ENCODE results near the gene SBF2.

The SBF2 gene

DNA sequence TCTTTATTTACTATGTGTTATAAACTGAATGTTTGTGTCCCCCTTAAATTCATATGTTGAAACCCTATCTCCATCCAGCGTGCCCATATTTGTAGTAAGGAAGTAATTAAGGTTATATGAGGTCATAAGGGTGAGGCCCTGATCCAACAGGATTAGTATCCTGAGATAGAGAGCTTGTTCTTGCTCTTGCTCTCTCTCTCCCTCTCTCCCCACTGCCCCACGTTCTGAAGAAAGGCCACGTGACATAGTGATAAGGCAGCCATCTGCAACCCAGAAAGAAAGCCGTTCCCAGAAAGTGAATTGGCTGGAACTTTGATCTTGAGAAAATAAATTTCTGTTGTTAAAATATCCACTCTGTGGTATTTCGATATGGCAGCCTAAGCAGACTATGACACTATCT, 417.7 kb downstream of the SBF2 start:
- no peak for DNase-seq

DNA sequence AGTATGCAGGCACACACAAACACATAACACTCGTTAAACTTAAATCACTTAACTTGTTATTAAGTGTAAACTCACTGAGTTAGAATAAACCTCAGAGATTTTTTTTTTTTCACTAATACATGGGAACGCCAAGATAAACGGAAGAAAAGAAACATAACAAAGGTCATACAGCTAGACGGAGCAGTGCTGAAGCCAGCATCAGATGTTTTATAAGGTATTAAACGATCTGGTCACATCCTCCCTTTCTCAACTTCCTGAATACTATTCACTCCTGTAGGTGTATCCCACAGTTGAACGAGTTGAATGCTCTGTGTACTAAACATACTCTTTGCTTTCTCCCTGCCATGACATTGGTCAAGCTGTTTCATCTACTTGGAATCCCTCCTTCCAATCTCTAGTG, 418.2 kb downstream of the SBF2 start:
- DNase-seq: no peak

DNA sequence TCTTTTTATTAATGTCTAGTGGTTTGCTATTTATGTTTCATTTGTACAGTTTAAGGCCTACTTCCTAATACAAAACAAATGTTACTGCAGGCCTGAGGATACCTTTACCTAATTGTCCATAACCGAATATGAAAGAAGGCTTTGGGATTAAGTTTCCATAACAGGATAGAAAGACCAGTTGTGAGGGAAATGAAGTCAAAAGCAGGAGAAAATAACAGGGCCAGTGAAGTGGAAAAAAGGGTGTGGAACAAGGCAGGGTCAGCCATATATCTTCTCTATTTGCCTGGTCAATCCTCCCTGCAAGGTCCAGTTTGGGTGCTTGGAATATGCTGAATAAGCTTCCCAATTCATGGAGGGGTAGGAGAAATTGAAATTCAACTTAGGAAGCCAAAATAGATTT, 418.6 kb downstream of the SBF2 start:
- DNase-seq: no peak

DNA sequence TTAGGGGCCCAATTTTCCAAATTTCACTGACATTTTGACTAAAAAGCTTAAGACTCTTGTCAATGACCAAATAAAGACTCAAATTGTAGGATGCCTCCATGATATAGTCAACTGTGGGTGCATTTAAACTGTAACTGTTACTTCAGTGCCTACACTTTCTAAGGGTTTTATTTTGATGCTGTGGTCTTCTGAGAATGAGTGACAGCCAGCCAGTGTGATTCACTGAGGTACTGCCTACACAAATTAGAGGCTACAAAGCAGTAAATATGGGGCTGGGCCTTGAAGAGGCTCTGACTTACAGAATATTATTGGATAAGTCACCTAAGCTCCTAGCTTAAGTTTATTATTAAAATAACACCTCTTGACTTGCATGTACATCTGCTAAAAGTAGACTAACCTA, 419.6 kb downstream of the SBF2 start:
- DNase-seq: no peak

DNA sequence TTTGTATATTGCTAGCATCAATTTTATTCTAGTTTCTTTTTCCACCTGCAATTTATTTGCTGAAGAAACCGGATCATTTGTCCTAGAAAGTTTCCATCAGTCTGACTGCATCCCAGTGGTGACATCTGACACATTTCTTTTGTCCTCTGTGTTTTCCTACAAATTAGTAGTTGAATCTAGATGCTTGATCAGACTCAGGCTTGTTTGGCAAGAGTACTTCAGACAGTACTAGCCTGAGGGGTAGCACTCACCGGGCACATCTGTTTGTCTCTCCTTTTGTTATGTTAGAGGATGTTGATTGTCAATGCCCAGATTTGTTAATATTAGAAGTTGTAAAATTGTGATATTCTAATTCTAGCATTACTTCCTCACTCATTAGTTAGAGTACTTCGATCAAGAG, 425.4 kb downstream of the SBF2 start:
- no peak for DNase-seq

DNA sequence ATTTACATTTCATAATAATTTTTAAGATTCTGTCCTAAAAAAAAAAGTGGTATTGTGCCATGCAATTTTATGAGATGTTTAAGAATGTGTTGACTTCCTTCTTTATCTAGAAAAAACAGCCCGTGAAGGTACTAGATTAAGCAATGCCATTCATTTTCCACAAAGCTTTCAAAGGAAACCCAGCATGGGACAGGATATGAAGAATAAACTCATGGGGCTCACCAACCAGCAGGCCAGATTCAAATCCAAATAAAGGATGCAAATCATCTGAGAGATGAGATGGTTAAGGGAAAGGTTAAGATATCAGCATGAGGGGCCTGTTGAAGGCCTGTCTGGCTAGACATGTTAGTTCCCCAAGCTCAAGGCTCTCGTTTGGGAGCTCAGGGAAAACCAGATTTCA, 431.0 kb downstream of the SBF2 start:
- no peak for DNase-seq

DNA sequence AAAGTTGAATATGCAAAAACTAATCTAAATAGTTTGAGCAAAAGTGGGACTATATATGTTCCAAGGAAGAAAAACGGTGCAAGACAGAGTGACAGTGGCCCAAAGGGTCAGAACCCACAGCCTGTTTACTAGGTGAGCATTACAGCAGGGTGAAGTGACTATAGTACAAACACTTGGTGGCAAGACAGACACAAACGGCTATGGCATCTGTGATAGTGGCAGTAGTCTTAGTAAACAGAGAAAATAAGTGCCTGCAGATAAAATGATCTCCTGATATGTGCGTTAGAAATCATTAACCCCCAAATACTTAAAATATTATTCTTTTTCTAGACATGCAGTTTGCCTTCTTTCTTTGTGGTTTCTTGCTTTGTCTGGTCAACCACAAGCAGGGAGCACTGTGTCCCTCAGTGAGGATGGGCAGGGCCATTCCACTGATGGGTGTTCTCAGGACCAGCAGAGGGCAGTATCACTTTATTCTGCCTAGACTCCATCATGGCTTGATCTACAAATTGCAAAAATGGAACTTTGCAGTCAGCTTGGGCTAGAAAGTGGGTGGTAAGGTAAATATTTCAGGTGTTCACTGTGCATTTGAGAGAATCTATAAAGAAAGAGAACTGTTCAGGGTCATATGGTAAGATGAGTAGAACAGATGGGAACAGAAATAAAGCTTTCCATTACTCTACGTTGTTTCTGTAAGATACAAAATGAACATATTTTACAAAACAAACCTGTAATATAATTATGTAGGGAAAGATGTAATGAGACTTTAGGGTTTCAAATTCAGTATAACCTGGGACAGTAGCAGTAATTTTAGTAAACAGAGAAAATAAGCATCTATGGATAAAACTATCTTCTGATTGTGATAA, 431.9 kb downstream of the SBF2 start:
- DNase-seq: peak; percentile 30 to 49

DNA sequence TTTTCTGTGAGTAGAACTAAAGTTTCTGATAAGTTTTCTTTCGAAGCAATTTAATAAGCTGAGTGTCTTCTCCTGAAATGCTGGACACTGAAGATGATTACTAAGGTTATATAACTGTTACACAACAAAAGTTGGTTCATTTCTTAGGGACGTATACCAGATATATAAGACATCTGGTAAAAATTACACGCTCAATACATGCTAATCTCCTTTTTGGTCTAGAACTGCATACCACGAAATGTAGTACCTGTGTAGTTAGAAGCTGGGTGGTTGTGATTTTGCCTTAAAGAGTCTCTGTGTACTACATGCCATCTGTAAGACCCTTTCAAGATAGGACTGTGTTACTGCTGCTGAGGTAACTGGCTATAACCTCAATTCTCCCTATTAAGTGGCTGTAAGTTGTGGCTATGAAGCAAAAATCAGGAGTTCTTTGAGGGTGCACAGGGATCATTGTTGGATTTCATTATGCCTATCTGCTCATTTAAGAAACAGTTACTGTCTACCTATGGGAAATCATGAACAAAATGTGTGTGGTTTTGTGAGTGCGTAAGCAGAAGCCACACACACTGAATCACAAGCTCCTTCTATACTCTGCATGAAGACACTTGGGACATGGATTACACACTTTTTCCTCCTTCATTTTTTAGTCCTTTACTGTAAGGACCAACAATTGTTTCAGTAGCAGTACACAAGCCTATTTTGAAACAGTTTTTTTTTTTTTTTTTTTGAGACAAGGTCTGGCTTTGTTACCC, 434.3 kb downstream of the SBF2 start:
- no peak for DNase-seq

DNA sequence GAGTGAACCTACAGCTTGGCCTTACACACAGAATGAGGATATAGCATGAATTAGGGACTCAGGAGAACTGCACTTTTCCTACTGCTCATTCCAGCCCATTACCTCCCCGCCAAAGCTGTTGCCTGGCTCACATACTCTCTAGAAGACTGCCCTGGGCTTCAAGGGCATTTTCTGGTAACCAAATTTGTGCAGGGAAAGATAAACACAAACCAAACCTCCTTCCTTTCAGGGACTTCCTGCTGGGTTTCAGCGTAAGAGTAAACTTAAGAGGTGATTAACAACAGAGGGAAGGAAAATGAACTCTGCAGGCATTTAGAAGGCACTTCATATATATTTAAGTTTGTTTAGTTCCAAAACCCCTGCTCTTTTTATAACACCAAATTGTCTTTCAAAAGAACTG, 435.2 kb downstream of the SBF2 start:
- no peak for DNase-seq

DNA sequence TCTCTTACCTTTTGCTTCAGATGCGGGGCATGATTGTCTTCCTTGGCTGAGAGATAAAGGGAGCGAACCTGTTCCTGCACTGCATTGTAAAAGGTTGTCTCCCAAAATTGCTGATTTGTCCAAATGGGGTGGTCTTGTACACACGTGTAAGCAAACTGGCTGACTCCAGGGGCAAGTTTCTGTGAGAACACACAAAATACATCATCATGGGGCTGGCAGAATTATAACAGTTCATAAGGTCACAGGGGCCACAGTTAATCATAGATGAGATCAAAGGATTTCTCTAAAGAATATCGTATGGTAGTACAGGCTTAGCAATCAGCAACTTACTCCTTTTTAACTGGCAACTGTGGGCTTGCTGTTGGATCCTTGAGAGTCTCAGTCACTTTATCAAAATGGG, 435.8 kb downstream of the SBF2 start:
- no peak for DNase-seq

DNA sequence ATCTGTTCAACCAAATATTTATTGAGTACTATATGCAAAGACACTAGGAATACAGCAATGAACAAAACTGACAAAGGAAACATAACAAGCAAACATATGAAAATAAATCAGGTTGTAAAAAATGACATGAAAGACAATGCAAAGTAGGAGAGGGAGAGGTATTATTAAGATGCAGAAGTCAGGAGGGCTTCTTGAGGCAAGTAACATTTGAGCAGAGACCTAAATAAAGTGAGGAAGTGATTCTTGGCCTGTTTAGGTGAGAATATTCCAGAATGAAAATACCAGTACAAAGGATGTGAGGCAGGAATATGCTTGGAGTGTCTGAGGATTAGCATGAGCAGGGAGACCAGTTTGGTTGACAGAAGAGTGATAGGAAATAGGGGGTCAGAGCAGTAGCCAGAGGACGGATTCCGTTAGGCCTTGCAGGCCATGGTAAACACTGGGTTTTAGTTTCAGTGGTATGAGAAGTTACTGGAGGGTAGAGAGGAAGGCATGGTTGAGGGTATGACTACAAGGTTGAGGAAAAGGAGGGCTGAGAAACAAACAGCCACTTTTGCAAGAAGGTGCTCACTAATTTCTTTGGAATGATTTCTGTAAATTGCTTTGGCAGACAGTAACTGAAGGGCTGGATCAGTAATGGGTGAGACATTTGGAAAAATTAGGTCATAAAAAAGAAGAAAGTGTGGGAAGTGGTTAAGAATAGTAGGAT, 438.3 kb downstream of the SBF2 start:
- no peak for DNase-seq

DNA sequence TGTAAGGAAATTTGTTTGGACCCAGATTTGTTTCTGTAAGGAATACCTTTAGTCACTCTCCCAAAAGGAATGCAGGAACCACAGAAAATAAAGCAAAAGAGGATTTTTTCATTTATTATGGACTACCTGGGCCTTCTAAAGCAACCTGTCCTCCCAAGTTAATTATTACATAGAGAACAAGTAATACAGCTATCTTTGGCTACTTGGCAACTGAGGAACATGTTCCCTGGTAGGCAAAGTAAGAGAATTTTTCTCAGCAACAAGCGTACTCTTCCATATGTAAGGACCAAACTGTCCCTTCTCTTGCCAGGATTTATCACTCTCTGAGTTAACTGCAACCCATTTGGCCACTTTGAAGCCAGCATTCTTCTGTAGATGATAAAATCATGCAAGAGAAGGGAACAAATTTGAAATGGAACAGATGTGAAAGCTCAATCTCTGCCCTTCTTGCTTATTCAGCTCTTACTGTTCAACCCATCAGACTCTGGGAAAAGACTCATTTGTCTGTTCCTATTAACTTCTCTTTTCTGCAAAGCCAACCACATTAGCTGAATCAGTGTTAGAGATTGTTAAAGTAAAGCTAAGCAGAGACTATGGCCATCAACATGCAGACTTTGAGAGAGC, 440.0 kb downstream of the SBF2 start:
- DNase-seq: no peak

DNA sequence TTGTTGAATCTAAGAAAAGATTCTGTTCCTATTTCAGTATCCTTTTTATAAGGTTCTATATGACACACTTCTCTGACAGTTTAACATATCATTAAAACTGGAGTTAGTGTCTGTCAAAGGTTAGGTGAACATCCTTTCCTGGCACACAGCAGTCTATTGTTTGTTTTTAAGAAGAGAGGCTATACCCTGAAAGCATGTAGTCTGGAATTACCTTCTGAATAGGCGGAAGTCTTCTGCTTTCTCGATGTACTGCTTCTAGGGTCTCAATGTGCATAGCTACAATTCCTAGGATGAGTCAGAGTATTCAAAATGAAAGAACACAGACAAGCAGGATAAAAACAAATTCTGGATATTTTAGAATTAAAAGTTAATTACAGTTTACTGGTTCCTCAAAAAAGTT, 441.6 kb downstream of the SBF2 start:
- DNase-seq: no peak

DNA sequence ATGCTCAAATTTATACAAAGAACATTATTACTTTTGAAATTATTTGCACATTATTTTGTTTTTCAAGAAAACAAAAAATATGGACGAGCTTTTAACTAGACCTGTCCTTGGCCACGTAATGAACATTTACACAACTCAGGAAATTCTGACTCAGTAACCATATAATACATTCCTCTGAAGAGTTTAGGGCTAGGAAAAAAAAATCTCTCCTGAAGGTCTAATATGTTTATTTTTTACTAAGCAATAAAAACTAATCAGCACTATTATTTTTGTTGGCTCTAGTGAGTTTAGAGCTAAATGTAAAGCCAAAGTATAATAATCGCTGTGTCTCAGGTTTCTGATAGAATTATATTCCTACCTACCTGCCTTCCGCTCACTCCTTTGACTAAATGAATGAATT, 442.7 kb downstream of the SBF2 start:
- DNase-seq: no peak

DNA sequence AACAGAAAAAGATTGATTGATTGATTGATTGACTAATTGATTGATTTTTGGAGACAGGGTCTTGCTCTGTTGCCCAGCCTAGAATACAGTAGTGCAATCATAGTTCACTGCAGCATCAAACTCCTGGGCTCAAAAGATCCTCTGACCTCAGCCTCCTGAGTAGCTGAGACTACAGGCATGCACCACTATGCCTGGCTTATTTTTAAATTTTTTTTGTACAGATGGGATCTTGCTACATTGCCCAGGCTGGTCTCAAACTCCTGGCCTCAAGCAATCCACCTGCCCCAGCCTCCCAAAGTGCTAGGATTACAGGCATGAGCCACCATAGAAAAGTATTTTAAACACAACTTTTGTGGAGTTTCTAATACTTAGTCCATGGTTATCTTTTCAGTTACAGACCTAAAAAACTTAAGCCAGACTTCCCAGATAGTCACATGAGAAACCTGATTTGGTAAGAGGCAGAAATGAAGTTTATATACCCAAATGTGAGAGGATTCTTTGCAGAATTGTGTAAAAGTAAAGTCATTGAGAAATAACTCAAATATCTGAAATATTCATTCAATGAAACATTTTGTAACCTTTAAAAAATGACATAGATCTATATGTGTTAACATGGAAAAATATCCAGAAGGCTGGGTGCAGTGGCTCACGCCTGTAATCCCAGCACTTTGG, 443.7 kb downstream of the SBF2 start:
- no peak for DNase-seq

DNA sequence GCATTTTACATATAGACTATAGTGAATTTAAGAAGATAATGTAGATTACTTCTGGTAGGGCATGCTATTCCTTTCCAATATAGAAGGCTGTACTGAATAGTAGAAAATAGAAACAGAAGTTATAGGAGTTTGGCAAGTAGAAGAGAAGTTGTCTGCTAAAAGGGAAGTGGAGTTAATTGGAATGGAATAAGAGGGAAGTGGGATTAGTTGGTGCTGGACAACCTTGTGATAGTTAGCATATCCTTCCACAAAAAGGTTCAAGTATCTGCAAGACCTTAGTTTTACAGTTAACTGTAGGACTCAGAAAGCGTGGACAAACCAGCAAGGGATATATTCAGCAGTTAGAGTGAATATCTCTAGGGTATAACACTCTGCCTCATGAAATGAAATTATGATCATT, 444.6 kb downstream of the SBF2 start:
- no peak for DNase-seq

DNA sequence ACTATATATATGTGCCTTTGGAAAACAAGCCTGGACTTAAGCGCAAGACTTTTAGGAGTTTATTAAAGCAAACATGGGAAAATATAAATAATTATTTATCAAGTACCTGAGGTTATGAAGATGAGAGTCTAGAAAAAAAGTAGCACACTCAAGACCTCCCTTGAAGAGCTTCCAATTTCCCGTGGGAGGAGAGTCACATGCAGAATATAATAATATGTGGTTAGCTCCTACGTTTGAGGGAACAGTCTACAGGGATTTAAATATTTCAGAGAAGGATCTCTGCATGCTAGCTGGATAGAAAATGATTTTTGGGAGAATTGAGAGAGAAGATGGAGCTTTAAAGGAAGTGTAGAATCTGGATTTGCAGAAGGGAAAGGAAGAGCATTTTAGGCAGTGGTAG, 446.4 kb downstream of the SBF2 start:
- no peak for DNase-seq

DNA sequence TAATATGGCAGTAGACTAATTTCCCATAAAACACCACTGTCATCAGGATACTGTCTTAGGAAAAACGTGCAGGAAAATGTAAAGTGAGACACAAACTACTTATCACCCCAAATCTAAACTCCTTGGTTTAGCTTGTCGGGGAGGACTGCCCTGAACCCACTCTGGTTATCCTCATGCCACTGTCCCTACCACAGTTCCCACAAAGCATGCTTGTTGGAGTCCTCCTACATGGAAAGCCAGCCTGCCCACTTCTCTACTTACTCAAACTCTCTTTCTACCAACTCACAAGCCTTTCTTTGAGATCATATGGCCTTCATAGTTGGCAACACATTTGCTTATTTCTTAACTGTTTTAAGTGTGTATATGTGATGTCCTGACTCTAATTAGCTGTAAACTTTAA, 451.1 kb downstream of the SBF2 start:
- no peak for DNase-seq

DNA sequence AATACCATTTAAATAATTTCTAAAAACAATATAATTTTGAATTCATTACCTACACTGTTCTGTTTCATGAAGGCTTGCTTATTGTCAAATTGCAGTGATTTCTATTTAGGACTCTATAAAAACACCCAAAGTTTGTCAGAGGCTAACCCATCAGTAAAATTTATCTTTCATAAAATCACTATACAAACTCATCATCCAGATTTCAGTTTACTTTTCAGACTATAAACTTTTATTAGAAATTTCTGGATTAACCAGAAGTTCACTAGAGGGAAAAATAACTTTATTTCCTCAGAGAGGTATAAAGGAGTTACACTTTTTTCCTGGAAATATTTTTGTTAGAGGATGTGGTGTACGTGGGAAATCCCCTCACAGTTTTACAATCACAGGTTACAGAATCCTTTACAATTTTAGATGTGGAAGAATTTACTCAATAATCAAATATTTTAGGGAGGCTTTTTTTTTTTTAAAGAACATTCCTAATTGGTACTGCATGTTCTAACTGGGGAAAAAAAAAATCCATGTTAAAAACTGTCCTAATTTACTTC, 453.5 kb downstream of the SBF2 start:
- DNase-seq: no peak

DNA sequence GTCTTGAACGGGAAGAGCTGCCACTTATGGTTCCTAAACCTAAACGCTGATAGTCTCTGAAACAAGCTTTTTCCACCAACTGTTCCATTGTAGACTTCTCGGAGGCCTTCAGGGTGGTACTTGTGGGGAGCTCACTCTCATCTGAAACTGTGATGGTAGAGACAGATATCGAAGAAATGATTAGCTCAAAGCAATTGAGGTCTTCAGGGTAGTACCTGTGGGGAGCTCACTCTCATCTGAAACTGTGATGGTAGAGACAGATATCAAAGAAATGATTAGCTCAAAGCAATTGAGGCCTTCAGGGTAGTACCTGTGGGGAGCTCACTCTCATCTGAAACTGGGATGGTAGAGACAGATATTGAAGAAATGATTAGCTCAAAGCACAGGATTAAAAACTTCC, 454.5 kb downstream of the SBF2 start:
- no peak for DNase-seq

DNA sequence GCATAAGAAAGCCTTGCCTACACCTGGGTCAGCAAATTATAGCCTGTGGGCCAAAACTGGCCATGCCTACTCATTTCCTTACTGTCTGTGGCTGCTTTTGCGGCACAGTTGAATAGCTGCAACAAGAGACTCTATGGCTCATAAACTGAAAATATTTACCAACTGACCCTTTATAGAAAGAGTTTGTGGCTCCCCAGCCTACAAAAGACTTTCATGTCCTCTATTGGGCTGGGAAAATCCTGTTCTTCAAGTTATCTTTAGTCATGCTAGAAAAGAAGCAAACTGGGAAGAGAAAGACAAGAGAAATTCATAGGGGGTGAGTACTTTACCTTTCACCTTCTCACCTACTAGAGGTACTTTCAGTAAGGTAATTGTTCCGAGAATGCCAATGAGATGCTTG, 455.1 kb downstream of the SBF2 start:
- DNase-seq: no peak

DNA sequence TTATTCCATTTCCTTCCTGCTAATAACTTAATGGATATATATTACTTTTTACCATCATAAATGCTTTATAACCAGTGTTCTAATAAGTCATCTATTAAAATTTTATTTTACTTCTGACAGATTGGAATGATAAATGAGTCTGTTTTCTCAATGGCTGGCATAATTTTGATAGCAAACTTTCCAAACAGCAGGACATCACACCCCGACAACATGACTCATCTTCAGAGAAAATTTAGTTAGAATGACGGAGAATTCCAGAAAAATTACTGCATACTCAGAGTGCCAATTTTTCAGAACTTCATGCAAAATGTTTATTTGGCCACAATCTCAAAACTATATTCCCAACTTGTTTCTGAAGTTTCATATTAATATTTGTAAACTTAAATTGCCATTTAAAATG, 455.8 kb downstream of the SBF2 start:
- DNase-seq: no peak

DNA sequence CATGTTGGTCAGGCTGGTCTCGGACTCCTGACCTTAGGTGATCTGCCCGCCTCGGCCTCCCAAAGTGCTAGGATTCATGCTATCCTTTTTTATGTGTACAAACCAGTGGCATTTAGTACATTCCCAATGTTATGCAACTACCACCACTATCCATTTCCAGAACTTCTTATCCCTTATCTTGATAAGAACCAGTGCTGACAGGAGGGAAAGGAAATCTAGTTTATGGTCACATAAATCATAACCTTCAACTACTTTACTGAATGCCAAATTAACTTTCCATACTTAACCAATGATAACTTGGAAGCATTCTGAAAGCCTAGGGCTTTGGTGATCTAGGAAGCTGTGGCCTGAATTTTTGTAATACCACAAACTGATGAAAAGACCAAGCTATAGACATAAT, 459.7 kb downstream of the SBF2 start:
- DNase-seq: no peak

All from stimulated activated CD4-positive, alpha-beta T cell treated with anti-CD3 and anti-CD28 coated beads, Interleukin-2, amount 100 ng/mL, for 24 hours (primary cell).